HG02938 (cell line): ENCODE measurements around the gene ITGA1.
A peak's percentile ranks its signal among the peaks of the same experiment; 100 is the strongest.
"Not testable (repeated sequence)": the region's sequence is repeated elsewhere in the genome, so short reads cannot be mapped to it uniquely, and the experiment has no call there.

Experiments used
- ATAC-seq: cut with Tn5 transposase; IDR thresholded peaks from one replicate; pipeline ENCODE4 v1.9.1; 2021; ENCODE audit warnings: mild to moderate bottlenecking, moderate library complexity; ENCODE audit not compliant: unreplicated experiment

The ITGA1 gene

GRCh38 chr5:52947208-52947607, 159.5 kb downstream of the ITGA1 start:
- ATAC-seq: no peak

- no peak for ATAC-seq
Observed at GRCh38 chr5:52947851-52948250, 160.1 kb downstream of the ITGA1 start.

GRCh38 chr5:52948418-52949076, 160.8 kb downstream of the ITGA1 start:
- ATAC-seq: peak; percentile 99

GRCh38 chr5:52950686-52951085, 163.0 kb downstream of the ITGA1 start:
- ATAC-seq: no peak

- ATAC-seq: no peak
Observed at GRCh38 chr5:52952483-52952882, 164.8 kb downstream of the ITGA1 start.

- no peak for ATAC-seq
Observed at GRCh38 chr5:52956014-52956413, 168.3 kb downstream of the ITGA1 start.

GRCh38 chr5:52956915-52957747, 169.4 kb downstream of the ITGA1 start:
- ATAC-seq: no peak

GRCh38 chr5:52961274-52961681, 173.6 kb downstream of the ITGA1 start:
- no peak for ATAC-seq

- ATAC-seq: no peak
Observed at GRCh38 chr5:52963636-52964035, 175.9 kb downstream of the ITGA1 start.

- no peak for ATAC-seq
Observed at GRCh38 chr5:52964138-52964537, 176.4 kb downstream of the ITGA1 start.

GRCh38 chr5:52976157-52976556, 188.4 kb downstream of the ITGA1 start:
- not testable (repeated sequence) for ATAC-seq

GRCh38 chr5:52977264-52977897, 189.7 kb downstream of the ITGA1 start:
- no peak for ATAC-seq

GRCh38 chr5:52981507-52981906, 193.8 kb downstream of the ITGA1 start:
- no peak for ATAC-seq

- no peak for ATAC-seq
Observed at GRCh38 chr5:52983731-52984636, 196.3 kb downstream of the ITGA1 start.

- no peak for ATAC-seq
Observed at GRCh38 chr5:52985306-52985705, 197.6 kb downstream of the ITGA1 start.

- no peak for ATAC-seq
Observed at GRCh38 chr5:52987711-52988331, 200.1 kb downstream of the ITGA1 start.

- ATAC-seq: no peak
Observed at GRCh38 chr5:52988335-52989024, 200.8 kb downstream of the ITGA1 start.

- peak; percentile 53 for ATAC-seq
Observed at GRCh38 chr5:52989025-52989780, 201.5 kb downstream of the ITGA1 start, which contains the start of gene ITGA2. TSS of gene ITGA2 (plus strand) at chr5:52989352. CDS start at chr5:52989469, 117 bp downstream.
